Esophagus (tissue), 2 donors: ENCODE measurements around the gene AP5M1. TPM values are rescaled to one million over a fixed set of nuclear protein-coding genes. Genes with fewer than 3 reads are reported as not detected.

Source experiments
- H3K27ac ChIP-seq, 2 donors: one replicate each; pipeline ENCODE4 v1.5.1; 2013; ENCODE audit warnings: low read depth in 2 of 2, mild to moderate bottlenecking in 2 of 2, inconsistent platforms in 1 of 2, low read length in 1 of 2, moderate library complexity in 1 of 2
- H3K27me3 ChIP-seq, 2 donors: one replicate each; pipeline ENCODE4 v1.6.1; 2013; ENCODE audit warnings: low read length in 2 of 2, control low read depth in 1 of 2, mild to moderate bottlenecking in 1 of 2; ENCODE audit not compliant: insufficient read depth in 2 of 2, control insufficient read depth in 1 of 2
- H3K36me3 ChIP-seq, 2 donors: one replicate each; pipeline ENCODE4 v1.6.1; 2013; ENCODE audit warnings: low read length in 1 of 2; ENCODE audit not compliant: control insufficient read depth in 2 of 2, insufficient read depth in 2 of 2
- H3K4me1 ChIP-seq, 2 donors: one replicate each; pipeline ENCODE4 v1.6.1; 2013; ENCODE audit warnings: low read length in 1 of 2; ENCODE audit not compliant: control insufficient read depth in 2 of 2, insufficient read depth in 2 of 2
- H3K4me3 ChIP-seq, 2 donors: one replicate each; pipeline ENCODE4 v1.5.1; 2013; ENCODE audit warnings: low read length in 2 of 2, mild to moderate bottlenecking in 2 of 2, low read depth in 1 of 2, moderate library complexity in 1 of 2
- H3K9me3 ChIP-seq, 2 donors: one replicate each; pipeline ENCODE4 v1.6.1; 2013; ENCODE audit warnings: mild to moderate bottlenecking in 2 of 2, low read depth in 1 of 2, low read length in 1 of 2, moderate library complexity in 1 of 2; ENCODE audit not compliant: control insufficient read depth in 2 of 2, insufficient read depth in 1 of 2
- WGBS, 2 donors: extraction: QIAGEN DNeasy Blood & Tissue Kit; methylation state at CpG; one replicate each; pipeline ENCODE4 v1.1.7; 2013; 5-methylcytosine and 5-hydroxymethylcytosine counted together
- polyA plus RNA-seq, 2 donors: library from polyadenylated mRNA; stranded (reverse); fragments of 200-250 nt; gene quantifications; one replicate each; pipeline ENCODE4 v1.2.3, GENCODE V29; 2013
- donor health status: healthy with polysubstance abuse.
- donor health status: Bipolar disorder and iron deficiency.

Gene AP5M1
- polyA plus RNA-seq, 2 donors, result 4.7 to 14.3 TPM

- peaks cover 0 to 9% of the 10 kb centered on the region in 2 donors for H3K36me3 ChIP-seq
- no peaks in the 10 kb centered on the region for H3K27me3 ChIP-seq
- no peaks in the 10 kb centered on the region for H3K9me3 ChIP-seq
- no peak overlapping the region for H3K4me3 ChIP-seq
- H3K27ac ChIP-seq, result no peak overlapping the region
- H3K4me1 ChIP-seq, result no peaks in the 10 kb centered on the region
- WGBS, 2 donors, result 97 to 98% methylated on average over 3 of the region's 3 CpGs
These were observed 8.3 kb downstream of the AP5M1 start for GRCh38 chr14:57277062-57277461.

GRCh38 chr14:57287745-57288144, 19.0 kb downstream of the AP5M1 start:
- Histone ChIP-seq H3K4me1 (no peaks in the 10 kb centered on the region), H3K9me3 (no peaks in the 10 kb centered on the region), H3K27me3 (no peaks in the 10 kb centered on the region), H3K4me3 (no peak overlapping the region), H3K27ac (no peak overlapping the region), H3K36me3 (peaks cover 3 to 6% of the 10 kb centered on the region in 2 donors)
- 92 to 96% methylated on average over 2 of the region's 2 CpGs for WGBS, 2 donors

GRCh38 chr14:57290751-57291150, 22.0 kb downstream of the AP5M1 start:
- peaks cover under 1 to 5% of the 10 kb centered on the region in 2 donors for H3K36me3 ChIP-seq
- no peaks in the 10 kb centered on the region for H3K4me1 ChIP-seq
- H3K4me3 ChIP-seq, result no peak overlapping the region
- H3K9me3 ChIP-seq, result no peaks in the 10 kb centered on the region
- no peak overlapping the region for H3K27ac ChIP-seq
- 74 to 86% methylated on average over 5 of the region's 5 CpGs for WGBS, 2 donors
- no peaks in the 10 kb centered on the region for H3K27me3 ChIP-seq

GRCh38 chr14:57291692-57292647, 23.2 kb downstream of the AP5M1 start:
- H3K4me3 ChIP-seq, result no peak overlapping the region
- peaks cover 0 to 3% of the 10 kb centered on the region in 2 donors for H3K36me3 ChIP-seq
- WGBS, 2 donors, result 50 to 55% methylated on average over 6 of the region's 6 CpGs

GRCh38 chr14:57293866-57294837, 25.4 kb downstream of the AP5M1 start:
- H3K27ac ChIP-seq, result no peak overlapping the region
- 89 to 99% methylated on average over 1 of the region's 1 CpG for WGBS, 2 donors

More at GRCh38 chr14:57291692-57292647, 23.2 kb downstream of the AP5M1 start:
- Histone ChIP-seq H3K4me1 (no peaks in the 10 kb centered on the region), H3K27ac (no peak overlapping the region), H3K27me3 (no peaks in the 10 kb centered on the region), H3K9me3 (no peaks in the 10 kb centered on the region)

GRCh38 chr14:57295239-57295638, 26.5 kb downstream of the AP5M1 start:
- no peak overlapping the region for H3K27ac ChIP-seq
- no peak overlapping the region for H3K4me3 ChIP-seq
- no peaks in the 10 kb centered on the region for H3K4me1 ChIP-seq
- no peaks in the 10 kb centered on the region for H3K36me3 ChIP-seq
- WGBS, 2 donors, result 36 to 40% methylated on average over 1 of the region's 1 CpG
- H3K27me3 ChIP-seq, result no peaks in the 10 kb centered on the region
- H3K9me3 ChIP-seq, result no peaks in the 10 kb centered on the region

More at GRCh38 chr14:57293866-57294837, 25.4 kb downstream of the AP5M1 start:
- Histone ChIP-seq H3K4me1 (no peaks in the 10 kb centered on the region), H3K4me3 (no peak overlapping the region), H3K36me3 (peaks cover 0 to under 1% of the 10 kb centered on the region in 2 donors), H3K9me3 (no peaks in the 10 kb centered on the region), H3K27me3 (no peaks in the 10 kb centered on the region)

- Histone ChIP-seq H3K9me3 (no peaks in the 10 kb centered on the region), H3K27ac (no peak overlapping the region), H3K4me3 (no peak overlapping the region), H3K36me3 (no peaks in the 10 kb centered on the region), H3K27me3 (no peaks in the 10 kb centered on the region), H3K4me1 (no peaks in the 10 kb centered on the region)
- WGBS, 2 donors, result 75 to 80% methylated on average over 4 of the region's 4 CpGs
These were observed 29.1 kb downstream of the AP5M1 start for GRCh38 chr14:57297852-57298251.

GRCh38 chr14:57299511-57299910, 30.7 kb downstream of the AP5M1 start:
- Histone ChIP-seq H3K4me1 (no peaks in the 10 kb centered on the region), H3K4me3 (no peak overlapping the region), H3K27ac (no peak overlapping the region), H3K27me3 (no peaks in the 10 kb centered on the region), H3K9me3 (no peaks in the 10 kb centered on the region), H3K36me3 (no peaks in the 10 kb centered on the region)
- WGBS, 2 donors, result 77 to 78% methylated on average over 3 of the region's 3 CpGs

- H3K4me1 ChIP-seq, result no peaks in the 10 kb centered on the region
- no peaks in the 10 kb centered on the region for H3K36me3 ChIP-seq
- no peak overlapping the region for H3K4me3 ChIP-seq
- WGBS, 2 donors, result 77 to 82% methylated on average over 5 of the region's 5 CpGs
- no peaks in the 10 kb centered on the region for H3K9me3 ChIP-seq
- no peaks in the 10 kb centered on the region for H3K27me3 ChIP-seq
- H3K27ac ChIP-seq, result no peak overlapping the region
These were observed 34.1 kb downstream of the AP5M1 start for GRCh38 chr14:57302883-57303282.
